ENCODE data around the gene SYT2. TPM values are rescaled to one million over a fixed set of nuclear protein-coding genes. Genes with fewer than 3 reads are reported as not detected.

SYT2 gene
- 0.07 TPM in 1 of 3 replicates, not detected in the others for total RNA-seq
- long read RNA-seq, result 0 reads

DNA sequence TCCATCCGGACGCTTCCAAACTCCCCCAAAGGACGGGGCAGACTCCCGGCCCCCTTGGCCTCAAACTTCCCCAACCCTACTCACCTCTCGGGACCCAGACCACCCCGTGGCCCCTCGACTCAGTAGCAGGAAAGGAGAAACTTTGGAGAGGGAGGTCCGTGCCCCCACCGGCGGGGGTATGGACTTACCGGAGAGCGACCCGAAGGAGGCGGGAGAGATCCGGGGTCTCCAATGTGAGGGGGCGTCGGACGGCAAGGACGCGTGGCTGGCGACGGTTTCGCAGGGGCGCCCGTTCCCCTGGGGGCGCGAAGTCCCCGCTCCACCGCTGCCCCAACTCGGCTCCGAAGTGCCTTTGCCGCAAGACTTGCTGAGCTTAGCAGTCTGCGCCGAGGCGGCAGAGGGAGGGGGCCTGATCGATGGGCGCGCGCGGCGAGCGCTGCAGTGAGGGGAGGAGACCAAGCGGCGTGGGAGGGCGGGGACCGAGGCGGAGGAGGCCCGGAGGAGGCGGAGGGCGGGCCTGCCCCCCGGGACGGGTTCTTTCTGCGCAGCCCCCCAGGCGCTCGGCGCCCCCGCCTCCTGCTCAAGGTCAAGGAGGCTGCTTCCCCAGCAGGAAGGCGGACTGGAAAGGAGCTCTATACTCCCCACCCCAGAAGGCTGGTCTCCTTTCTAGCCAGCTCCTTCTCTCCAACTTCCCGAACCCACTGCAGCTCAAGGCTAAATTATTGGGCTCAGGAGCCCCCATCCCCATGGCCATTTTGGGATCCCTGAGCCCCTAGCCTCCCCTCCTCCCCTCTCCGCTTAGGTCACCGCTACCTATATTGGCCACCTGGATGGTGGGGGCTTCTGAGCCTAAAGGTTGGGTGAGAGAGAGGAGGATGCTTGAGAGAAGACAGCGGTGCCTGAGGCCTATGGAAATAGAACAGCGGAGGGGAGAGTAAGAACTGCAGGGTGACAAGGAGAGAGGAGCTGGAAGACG, at the start of gene SYT2:
Gene SYT2, minus strand, starts transcription at position 385 of the 976 bp plus-strand sequence. CDS start 104,682 bp downstream, outside the sequence.
- Mint-ChIP-seq H3K9me3 (ENCODE audit: low read depth) (no peaks in the 10 kb centered on the region), H3K4me3 (ENCODE audit: unreplicated experiment) (peak within 1 kb of the TSS; percentile 59), H3K27ac (ENCODE audit: unreplicated experiment) (no peak within 1 kb of the TSS), H3K36me3 (ENCODE audit: low read depth) (peaks cover 2% of the 10 kb centered on the region), H3K4me1 (ENCODE audit: low read depth) (peaks cover 10% of the 10 kb centered on the region), H3K27me3 (ENCODE audit: low read depth) (peaks cover 67% of the 10 kb centered on the region)
- TF ChIP-seq, protein P1, sequence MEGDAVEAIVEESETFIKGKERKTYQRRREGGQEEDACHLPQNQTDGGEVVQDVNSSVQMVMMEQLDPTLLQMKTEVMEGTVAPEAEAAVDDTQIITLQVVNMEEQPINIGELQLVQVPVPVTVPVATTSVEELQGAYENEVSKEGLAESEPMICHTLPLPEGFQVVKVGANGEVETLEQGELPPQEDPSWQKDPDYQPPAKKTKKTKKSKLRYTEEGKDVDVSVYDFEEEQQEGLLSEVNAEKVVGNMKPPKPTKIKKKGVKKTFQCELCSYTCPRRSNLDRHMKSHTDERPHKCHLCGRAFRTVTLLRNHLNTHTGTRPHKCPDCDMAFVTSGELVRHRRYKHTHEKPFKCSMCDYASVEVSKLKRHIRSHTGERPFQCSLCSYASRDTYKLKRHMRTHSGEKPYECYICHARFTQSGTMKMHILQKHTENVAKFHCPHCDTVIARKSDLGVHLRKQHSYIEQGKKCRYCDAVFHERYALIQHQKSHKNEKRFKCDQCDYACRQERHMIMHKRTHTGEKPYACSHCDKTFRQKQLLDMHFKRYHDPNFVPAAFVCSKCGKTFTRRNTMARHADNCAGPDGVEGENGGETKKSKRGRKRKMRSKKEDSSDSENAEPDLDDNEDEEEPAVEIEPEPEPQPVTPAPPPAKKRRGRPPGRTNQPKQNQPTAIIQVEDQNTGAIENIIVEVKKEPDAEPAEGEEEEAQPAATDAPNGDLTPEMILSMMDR (IDR thresholded peaks at IDR 0.05), result no peak
- no peak for DNase-seq (ENCODE audit: low spot score)

DNA sequence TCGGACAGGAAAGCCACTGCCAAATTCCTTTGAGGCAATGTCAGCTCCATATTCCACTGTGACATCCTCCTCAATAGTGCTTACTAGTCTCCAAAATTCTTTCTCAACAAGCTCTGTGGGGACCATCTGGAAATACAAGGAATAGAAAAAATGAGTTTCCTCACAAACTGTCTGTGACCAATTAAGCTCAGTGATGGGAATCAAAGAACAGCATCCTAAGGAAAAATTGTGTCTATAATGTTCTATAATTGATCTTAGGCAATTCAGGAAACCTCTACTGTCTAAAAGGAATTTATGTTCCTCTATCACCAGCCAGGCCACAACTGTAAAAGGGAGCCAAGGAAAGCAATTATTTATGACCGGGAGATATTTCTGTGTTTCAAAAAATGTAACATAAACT, 46.1 kb upstream of the SYT2 start:
- TF ChIP-seq, protein P1 (IDR thresholded peaks at IDR 0.05), result no peak
- no peak overlapping the region for H3K4me3 Mint-ChIP-seq (ENCODE audit: unreplicated experiment)
- no peaks in the 10 kb centered on the region for H3K27me3 Mint-ChIP-seq (ENCODE audit: low read depth)
- H3K27ac Mint-ChIP-seq (ENCODE audit: unreplicated experiment), result no peak overlapping the region
- no peaks in the 10 kb centered on the region for H3K4me1 Mint-ChIP-seq (ENCODE audit: low read depth)
- no peak for DNase-seq (ENCODE audit: low spot score)
- peaks cover 46% of the 10 kb centered on the region for H3K36me3 Mint-ChIP-seq (ENCODE audit: low read depth)
- no peaks in the 10 kb centered on the region for H3K9me3 Mint-ChIP-seq (ENCODE audit: low read depth)

DNA sequence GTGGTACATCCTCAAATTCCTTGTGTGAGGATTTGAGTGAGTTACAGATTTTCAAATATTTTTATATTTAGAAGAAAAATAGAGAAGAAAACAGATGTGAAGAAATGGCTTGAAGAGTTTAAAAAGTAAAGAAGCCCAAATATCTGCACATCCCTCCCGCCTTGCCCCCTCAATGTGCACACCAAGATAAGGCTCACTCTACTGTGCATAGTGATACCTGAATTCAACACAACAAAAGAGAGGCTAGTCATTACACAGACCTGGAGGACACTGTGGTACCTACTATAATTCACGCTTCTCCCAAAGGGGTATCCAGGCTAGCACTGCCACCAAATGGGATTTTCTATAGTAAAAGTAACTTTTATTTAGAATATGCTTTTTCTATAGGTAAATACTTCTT, 44.0 kb upstream of the SYT2 start:
- no peaks in the 10 kb centered on the region for H3K27me3 Mint-ChIP-seq (ENCODE audit: low read depth)
- no peak overlapping the region for H3K27ac Mint-ChIP-seq (ENCODE audit: unreplicated experiment)
- TF ChIP-seq, protein P1 (IDR thresholded peaks at IDR 0.05), result no peak
- H3K36me3 Mint-ChIP-seq (ENCODE audit: low read depth), result peaks cover 49% of the 10 kb centered on the region
- H3K4me1 Mint-ChIP-seq (ENCODE audit: low read depth), result no peaks in the 10 kb centered on the region
- no peak overlapping the region for H3K4me3 Mint-ChIP-seq (ENCODE audit: unreplicated experiment)
- H3K9me3 Mint-ChIP-seq (ENCODE audit: low read depth), result no peaks in the 10 kb centered on the region
- no peak for DNase-seq (ENCODE audit: low spot score)

DNA sequence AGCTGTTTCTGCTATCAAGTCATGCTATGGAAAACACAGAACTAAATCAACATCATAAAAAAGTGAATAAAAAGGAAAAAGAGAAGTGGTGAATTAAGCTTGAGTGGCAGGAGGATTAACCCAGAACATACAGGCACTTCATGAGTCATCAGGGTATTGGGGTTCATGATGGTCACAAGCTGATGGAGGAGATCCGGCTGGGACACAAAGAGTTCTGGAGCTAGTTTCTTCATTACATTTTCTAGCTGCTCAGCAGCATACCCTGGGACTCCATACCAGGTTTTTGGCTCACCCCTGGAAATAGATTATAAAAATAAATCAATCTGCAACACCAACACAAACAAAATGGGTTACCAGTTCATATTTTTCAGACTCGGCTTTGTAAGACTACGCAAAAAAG, 42.5 kb upstream of the SYT2 start:
- no peaks in the 10 kb centered on the region for H3K9me3 Mint-ChIP-seq (ENCODE audit: low read depth)
- H3K4me1 Mint-ChIP-seq (ENCODE audit: low read depth), result no peaks in the 10 kb centered on the region
- H3K36me3 Mint-ChIP-seq (ENCODE audit: low read depth), result peaks cover 51% of the 10 kb centered on the region
- H3K27ac Mint-ChIP-seq (ENCODE audit: unreplicated experiment), result no peak overlapping the region
- TF ChIP-seq, protein P1 (IDR thresholded peaks at IDR 0.05), result no peak
- no peaks in the 10 kb centered on the region for H3K27me3 Mint-ChIP-seq (ENCODE audit: low read depth)
- H3K4me3 Mint-ChIP-seq (ENCODE audit: unreplicated experiment), result no peak overlapping the region
- DNase-seq (ENCODE audit: low spot score), result no peak

DNA sequence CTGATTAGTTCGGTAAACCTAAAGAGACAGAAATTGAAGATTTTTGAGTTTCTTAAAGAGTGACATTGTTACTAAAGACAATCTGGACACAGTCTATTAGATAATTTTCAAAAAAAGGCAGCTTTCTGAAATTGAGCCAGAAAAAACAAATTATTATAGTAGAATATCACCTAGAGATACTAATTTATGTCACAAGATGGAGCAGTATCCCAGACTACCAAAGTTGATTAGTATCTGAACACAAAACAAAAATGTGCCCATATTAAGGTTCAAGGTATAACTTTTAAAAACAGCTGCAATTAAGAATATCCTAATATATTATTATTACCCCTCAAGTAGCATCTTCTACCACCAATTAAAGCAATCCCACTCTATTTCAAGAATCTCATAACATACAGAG, 40.5 kb upstream of the SYT2 start:
- Mint-ChIP-seq H3K4me1 (ENCODE audit: low read depth) (no peaks in the 10 kb centered on the region), H3K27ac (ENCODE audit: unreplicated experiment) (no peak overlapping the region), H3K4me3 (ENCODE audit: unreplicated experiment) (no peak overlapping the region), H3K27me3 (ENCODE audit: low read depth) (no peaks in the 10 kb centered on the region), H3K9me3 (ENCODE audit: low read depth) (no peaks in the 10 kb centered on the region), H3K36me3 (ENCODE audit: low read depth) (peaks cover 43% of the 10 kb centered on the region)
- TF ChIP-seq, protein P1 (IDR thresholded peaks at IDR 0.05), result peak; percentile 63
- no peak for DNase-seq (ENCODE audit: low spot score)

Measured in chondrocyte (in vitro differentiated cells).